Vagina (tissue), 2 donors: ENCODE results near the gene NTN4.

Source experiments
- CTCF ChIP-seq, 3 experiments: fragments of 450-650 bp in 2 of 3; fragments of 200-600 bp in 1 of 3; sonication (generic) in 1 of 3; IDR thresholded peaks; one replicate each; pipeline ENCODE4 v1.5.1; 2017 to 2019; ENCODE audit warnings: antibody characterized with exemption in 3 of 3, mild to moderate bottlenecking in 2 of 3, moderate library complexity in 2 of 3
- POLR2A ChIP-seq, 2 donors: fragments of 450-650 bp; IDR thresholded peaks; one replicate each; pipeline ENCODE4 v1.6.1; 2017; ENCODE audit warnings: antibody characterized with exemption in 2 of 2, mild to moderate bottlenecking in 2 of 2, moderate library complexity in 2 of 2
- POLR2AphosphoS5 ChIP-seq, 2 donors: sonication (generic); formaldehyde crosslinking; IDR thresholded peaks; one replicate each; pipeline ENCODE4 v1.9.0; 2017; ENCODE audit warnings: antibody characterized with exemption in 2 of 2, mild to moderate bottlenecking in 2 of 2, low read depth in 1 of 2; ENCODE audit not compliant: insufficient read depth in 1 of 2

- TF ChIP-seq POLR2AphosphoS5 (IDR thresholded peaks at IDR 0.05; ENCODE audit: insufficient read depth in 1 of 2, low read depth in 1 of 2) (no peak), CTCF (IDR thresholded peaks at IDR 0.05) (no peak), POLR2A (IDR thresholded peaks at IDR 0.05) (no peak)
Observed at GRCh38 chr12:95681210-95681765, 109.3 kb downstream of the NTN4 start.
